GM19397 (cell line): ENCODE results near the gene ACER2.
"Not testable (repeated sequence)": the region's sequence is repeated elsewhere in the genome, so short reads cannot be mapped to it uniquely, and the experiment has no call there.

Experiments used
- ATAC-seq: cut with Tn5 transposase; IDR thresholded peaks from one replicate; pipeline ENCODE4 v1.9.1; 2021; ENCODE audit warnings: mild to moderate bottlenecking, moderate library complexity; ENCODE audit not compliant: unreplicated experiment

ACER2 gene

GRCh38 chr9:19408693-19409400 is at the start of gene ACER2:
Gene ACER2, plus strand, starts transcription at chr9:19409009. Its CDS starts 76 bp downstream, at chr9:19409085.
- ATAC-seq: peak; percentile 97

DNA sequence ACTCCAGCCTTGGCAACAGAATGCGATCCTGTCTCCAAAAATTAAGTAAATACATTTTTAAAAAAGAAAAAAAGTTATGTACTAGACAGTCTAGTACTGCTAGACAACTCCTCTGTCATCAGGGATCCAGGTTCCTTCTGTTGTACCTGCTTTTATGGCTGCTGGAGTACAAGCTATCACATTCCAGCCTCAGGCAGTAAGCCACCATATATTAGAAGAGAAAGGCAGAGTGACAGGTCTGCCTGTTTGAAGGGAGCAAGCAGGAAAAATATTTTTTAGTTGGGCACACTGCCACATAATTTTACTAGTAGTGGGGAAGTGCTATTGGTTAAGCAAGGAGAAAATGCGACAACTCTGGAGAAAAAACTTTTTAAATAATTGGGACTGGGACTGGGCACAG is 39.7 kb upstream of the ACER2 start:
- no peak for ATAC-seq

- ATAC-seq: no peak
These were observed 36.9 kb upstream of the ACER2 start for GRCh38 chr9:19371942-19372341.

DNA sequence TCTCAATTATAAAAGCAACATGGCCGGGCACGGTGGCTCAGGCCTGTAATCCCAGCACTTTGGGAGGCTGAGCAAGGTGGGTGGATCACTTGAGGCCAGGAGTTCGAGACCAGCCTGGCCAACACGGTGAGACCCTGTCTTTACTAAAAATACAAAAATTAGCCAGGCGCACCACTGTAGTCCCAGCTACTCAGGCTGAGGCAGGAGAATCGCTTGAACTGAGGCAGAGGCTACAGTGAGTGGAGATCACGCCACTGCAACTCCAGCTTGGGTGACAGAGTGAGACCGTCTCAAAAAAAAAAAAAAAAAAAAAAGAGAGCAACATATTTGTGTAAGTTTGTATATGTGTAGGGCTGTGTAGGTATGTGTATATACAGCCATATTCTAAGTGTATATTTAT is 36.2 kb upstream of the ACER2 start:
- no peak for ATAC-seq

DNA sequence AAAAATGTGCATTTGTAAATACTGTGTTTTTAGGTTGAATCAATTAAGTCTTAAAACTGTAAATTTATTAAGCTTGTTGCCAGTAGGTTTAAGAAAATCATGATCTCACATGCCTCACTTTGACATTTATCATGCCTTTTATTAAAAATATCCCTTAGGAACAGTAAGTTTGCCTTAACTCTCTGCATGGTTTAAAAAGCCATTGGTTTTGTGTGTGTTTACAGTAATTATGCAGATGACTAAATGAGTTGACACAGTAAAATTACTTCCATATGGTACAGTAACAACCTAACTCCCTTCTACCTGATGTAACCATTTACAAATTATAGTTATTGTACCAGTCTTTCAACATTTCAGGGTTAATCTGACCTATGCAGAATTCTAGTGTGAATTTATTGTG is 35.3 kb upstream of the ACER2 start:
- ATAC-seq: no peak

- no peak for ATAC-seq
These were observed 33.3 kb upstream of the ACER2 start for GRCh38 chr9:19375538-19375937.

DNA sequence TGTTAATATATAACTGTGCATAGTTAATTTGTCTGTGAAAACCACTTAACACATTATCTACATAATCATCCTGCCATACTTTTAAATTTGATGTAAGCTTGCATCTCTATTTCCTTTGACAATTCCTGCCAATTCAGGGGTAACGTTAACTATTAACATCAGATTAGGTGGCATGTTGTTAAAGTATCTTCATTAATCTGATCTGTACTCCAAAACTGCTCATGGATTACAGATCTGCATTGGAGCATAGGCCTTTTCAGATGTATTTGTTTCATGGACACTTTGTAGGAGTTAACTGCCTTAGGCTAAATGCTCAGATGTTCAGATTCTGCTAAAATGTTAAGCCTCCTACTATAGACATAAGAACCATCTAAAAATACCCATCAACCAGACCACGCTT is 31.9 kb upstream of the ACER2 start:
- no peak for ATAC-seq

- ATAC-seq: no peak
These were observed 30.6 kb upstream of the ACER2 start for GRCh38 chr9:19378164-19378563.

- ATAC-seq: no peak
These were observed 30.2 kb upstream of the ACER2 start for GRCh38 chr9:19378647-19379046.

DNA sequence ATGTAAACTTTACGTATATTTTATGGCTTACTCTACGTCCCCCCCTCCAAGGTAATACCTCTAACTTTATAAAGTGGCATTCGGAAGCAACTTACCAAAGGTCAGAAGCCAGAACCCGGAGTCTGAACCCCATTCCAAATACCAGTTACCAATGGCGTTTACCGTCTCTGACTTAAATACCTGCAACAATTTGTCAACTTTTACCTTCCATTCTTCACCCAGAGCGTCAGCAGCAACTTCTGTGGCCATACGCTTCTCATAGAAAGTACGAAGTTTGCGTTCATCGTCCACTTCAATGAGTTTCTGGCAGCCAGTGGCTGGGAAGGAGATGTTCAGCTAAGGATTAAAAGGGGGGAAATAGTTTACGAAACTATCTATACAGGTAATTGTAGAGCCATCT is 29.5 kb upstream of the ACER2 start:
- no peak for ATAC-seq

DNA sequence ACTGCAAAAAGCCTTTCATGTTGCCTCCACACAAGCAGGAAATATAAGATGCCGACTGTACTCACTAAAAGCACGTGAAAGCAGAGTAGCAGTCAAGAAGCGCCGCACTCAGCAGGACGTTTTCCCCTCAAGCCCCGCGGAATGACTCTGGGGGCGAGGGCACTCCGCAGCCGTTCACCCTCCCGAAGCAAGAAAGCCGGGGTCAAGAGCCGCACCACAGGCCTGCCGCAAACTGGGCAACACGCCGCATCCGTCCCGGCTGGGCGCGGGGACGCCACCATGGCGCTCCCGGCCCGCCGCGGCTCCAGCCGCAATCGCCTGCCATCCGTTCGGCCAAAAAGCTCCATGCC is 29.1 kb upstream of the ACER2 start:
- peak; percentile 41 for ATAC-seq

DNA sequence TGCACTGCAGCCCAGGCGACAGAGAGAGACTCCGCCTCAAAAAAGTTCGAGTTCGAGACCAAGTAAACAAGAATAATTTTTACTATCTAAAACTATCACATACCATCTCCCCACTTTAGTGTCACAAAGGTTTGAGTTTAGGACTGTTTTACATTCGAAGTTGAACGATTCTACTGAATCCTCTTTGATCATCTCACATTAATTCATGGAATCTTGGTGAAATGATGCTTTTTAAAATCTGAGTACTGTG is 28.1 kb upstream of the ACER2 start:
- ATAC-seq: no peak

- no peak for ATAC-seq
These were observed 27.2 kb upstream of the ACER2 start for GRCh38 chr9:19381656-19382055.

DNA sequence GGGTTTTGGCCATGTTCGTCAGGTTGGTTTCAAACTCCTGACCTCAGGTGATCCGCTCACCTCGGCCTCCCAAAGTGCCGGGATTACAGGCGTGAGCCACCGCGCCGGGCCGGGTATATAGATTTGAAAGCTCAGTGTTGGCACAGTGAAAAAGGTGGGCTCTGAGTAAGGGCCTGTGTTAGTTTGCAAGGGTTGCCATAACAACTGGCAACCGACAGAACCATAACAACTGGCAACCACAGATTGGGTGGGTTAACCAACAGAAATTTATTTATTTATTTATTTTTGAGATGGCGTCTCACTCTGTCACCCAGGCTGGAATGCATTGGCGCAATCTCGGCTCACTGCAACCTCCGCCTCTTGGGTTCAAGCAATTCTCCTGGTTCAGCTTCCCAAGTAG is 23.6 kb upstream of the ACER2 start:
- ATAC-seq: not testable (repeated sequence)

DNA sequence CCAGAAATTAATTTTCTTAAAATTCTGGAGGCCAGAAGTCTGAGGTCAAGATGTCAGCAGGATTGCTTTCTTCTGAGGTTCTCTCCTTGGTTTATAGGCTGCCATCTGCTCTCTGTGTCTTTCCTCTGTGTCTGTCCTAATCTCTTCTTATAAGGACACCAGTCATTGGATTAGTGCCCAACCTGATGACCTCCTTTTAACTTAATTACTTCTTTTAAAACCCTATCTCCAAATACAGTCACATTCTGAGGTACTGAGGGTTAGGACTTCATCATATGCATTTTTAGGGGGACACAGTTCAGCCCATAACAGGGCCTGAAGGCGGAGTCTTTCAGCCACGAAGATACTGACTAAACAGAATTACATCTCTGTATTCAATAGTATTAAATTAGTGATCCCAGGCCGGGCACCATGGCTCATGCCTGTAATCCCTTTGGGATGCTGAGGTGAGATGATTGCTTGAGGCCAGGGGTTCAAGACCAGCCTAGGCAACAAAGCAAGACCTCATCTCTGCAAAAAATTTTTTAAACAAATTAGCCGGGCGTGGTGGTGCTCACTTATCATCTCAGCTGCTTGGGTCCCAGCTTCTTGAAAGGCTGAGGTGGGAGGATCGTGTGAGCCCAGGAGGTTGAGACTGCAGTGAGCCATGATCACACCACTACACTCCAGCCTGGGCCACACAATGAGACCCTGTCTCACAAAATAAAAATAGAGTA is 22.9 kb upstream of the ACER2 start:
- no peak for ATAC-seq

GRCh38 chr9:19386502-19387044 is 22.2 kb upstream of the ACER2 start:
- ATAC-seq: no peak

DNA sequence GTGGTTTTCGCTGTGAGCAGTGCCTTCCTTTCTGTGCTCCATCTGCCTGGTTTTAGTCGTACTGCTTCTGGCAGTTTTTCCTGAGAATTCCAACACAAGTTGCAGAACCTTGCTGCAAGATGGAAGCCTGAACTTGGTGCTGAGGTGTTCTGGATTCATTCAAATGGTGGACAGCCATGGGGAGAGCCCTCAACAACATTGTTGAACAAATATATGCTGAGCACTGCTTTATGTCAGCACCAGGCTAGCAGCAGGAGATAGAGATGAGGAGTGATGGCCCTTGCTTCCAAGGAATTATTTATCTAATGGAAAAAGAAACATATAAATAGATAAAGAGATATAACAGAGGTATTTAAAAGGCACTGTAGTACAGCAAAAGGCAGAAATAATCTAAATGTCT is 21.5 kb upstream of the ACER2 start:
- no peak for ATAC-seq

DNA sequence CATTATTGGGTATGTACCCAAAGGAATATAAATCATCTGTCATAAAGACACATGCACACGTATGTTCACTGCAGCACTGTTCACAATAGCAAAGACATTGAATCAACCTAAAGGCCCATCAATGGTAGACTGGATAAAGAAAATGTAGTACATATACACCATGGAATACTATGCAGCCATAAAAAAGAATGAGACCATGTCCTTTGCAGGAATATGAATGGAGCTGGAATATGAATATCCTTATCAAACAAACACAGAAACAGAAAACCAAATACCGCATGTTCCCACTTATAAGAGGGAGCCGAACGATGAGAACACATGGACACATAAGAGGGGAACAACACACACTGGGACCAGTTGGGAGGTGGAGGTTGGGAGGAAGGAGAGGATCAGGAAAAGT is 19.3 kb upstream of the ACER2 start:
- ATAC-seq: not testable (repeated sequence)

- ATAC-seq: no peak
These were observed 11.0 kb upstream of the ACER2 start for GRCh38 chr9:19397845-19398244.

GRCh38 chr9:19403231-19403630 is 5.6 kb upstream of the ACER2 start:
- ATAC-seq: not testable (repeated sequence)

GRCh38 chr9:19404283-19405075 is 4.3 kb upstream of the ACER2 start:
- no peak for ATAC-seq

DNA sequence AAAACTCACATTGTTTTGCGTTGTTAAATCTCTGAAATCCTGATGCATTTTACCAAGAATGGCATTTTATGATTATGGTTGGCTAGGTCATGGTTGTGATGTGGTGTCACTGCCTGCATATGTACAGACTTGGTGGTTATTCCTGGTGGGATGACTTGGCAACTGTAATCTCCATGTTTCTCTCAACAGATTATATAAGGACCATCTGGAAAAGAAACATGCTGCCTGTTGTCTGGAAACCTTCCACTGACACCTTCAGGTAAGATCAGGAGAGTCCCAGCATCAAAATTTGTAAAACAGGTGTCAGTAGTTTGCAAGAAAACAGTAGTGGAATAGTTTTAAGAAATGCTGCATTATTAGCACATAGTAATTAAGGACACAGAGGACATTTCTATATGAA is 3.0 kb upstream of the ACER2 start:
- ATAC-seq: no peak
